Ovary (tissue), 3 donors: ENCODE measurements around the gene BTBD10.

ENCODE experiments used
- CTCF ChIP-seq, 3 donors: fragments of 450-650 bp in 2 of 3; fragments of 200-600 bp in 1 of 3; IDR thresholded peaks; one replicate each; pipeline versions ENCODE4 v1.5.1 to v1.8.0; 2016 to 2022; ENCODE audit warnings: antibody characterized with exemption in 3 of 3, mild to moderate bottlenecking in 1 of 3
- EP300 ChIP-seq: sonication (generic); formaldehyde crosslinking; IDR thresholded peaks from one replicate; pipeline ENCODE4 v1.6.1; 2017; ENCODE audit warnings: antibody characterized with exemption
- donor health status: DM: no; HTN: no; CAD: no.

GRCh38 chr11:13440100-13440855 is 22.7 kb downstream of the BTBD10 start:
- TF ChIP-seq CTCF (IDR thresholded peaks at IDR 0.05) (no peak), EP300 (no peak)
